Mesothelial cell of epicardium (in vitro differentiated cells): Measurements from ENCODE around the gene PTPRT. TPM values are rescaled to one million over a fixed set of nuclear protein-coding genes. Genes with fewer than 3 reads are reported as not detected.

Experiments used
- DNase-seq, 2 experiments: peaks; one replicate each; pipeline ENCODE4 v3.0.0; 2021; ENCODE audit warnings: low spot score in 2 of 2; ENCODE audit not compliant: unreplicated experiment in 2 of 2
- H3K27ac Mint-ChIP-seq: 2 replicates; pipeline ENCODE4 v1.8.0; 2021; ENCODE audit warnings: mixed read lengths
- H3K27me3 Mint-ChIP-seq: 2 replicates; pipeline ENCODE4 v1.8.0; 2021; ENCODE audit warnings: low read depth, mixed read lengths
- H3K36me3 Mint-ChIP-seq: 2 replicates; pipeline ENCODE4 v1.8.0; 2021; ENCODE audit warnings: mixed read lengths
- H3K4me1 Mint-ChIP-seq: 2 replicates; pipeline ENCODE4 v1.8.0; 2021; ENCODE audit warnings: mixed read lengths
- H3K4me3 Mint-ChIP-seq: 2 replicates; pipeline ENCODE4 v1.8.0; 2021; ENCODE audit warnings: mild to moderate bottlenecking, moderate library complexity, mixed read lengths
- H3K9me3 Mint-ChIP-seq: 2 replicates; pipeline ENCODE4 v1.8.0; 2021; ENCODE audit warnings: mixed read lengths
- total RNA-seq: library from RNA; stranded (reverse); gene quantifications from 3 replicates; pipeline ENCODE4 v1.2.1, GENCODE V29; 2021
- TF ChIP-seq, protein P1 (sequence below): fragments of 200-600 bp; sonication (generic); IDR thresholded peaks from one replicate; pipeline ENCODE4 v1.5.0; 2021; ENCODE audit warnings: antibody characterized with exemption; ENCODE audit not compliant: unreplicated experiment

Gene PTPRT
- total RNA-seq, 1 donor from 2014 or later = 0.80 TPM

DNA sequence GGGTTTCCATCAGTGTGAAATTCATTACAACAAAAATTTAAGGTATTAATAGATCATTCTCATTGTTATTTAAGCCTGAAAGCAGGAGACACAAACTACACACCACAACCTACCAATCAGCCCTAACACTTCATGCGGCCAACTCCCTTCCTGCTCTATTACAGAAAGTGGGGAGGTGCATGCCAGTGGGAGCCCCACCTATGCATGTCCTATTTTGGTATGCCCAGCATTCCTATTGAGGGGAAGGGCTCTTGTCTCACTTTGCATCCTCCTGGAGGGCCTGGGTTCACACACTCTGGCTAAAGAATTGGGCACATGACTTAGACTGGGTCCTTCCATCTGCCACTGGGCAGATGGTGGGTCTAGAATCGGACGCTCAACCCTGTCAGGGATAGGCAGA, 450.0 kb downstream of the PTPRT start:
- peaks cover 2% of the 10 kb centered on the region for H3K27me3 Mint-ChIP-seq
- H3K9me3 Mint-ChIP-seq = peaks cover 27% of the 10 kb centered on the region

DNA sequence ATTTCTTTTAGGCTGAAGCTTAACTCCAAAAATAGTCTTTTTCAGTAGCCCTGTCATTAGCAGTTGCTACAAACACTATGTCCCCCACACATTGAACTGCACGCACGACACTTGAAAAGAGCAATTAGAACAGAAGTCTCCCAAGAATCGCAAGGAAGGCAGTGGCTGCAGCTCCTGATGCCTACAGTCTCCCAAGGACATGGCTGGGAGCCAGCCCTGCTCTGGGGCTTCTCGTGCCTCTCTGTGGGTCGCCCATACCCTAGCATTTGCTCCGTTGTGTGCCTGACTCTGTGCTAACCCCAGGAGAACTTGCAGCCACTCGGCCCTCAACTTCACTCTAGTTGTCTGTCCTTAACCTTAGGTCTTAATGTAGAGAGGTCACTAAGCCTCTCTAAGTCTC, 454.2 kb downstream of the PTPRT start:
- Mint-ChIP-seq H3K4me3 (no peak overlapping the region), H3K4me1 (no peaks in the 10 kb centered on the region), H3K27ac (no peak overlapping the region), H3K36me3 (no peaks in the 10 kb centered on the region), H3K27me3 (peaks cover 2% of the 10 kb centered on the region), H3K9me3 (peaks cover 18% of the 10 kb centered on the region)
- TF ChIP-seq, protein P1, sequence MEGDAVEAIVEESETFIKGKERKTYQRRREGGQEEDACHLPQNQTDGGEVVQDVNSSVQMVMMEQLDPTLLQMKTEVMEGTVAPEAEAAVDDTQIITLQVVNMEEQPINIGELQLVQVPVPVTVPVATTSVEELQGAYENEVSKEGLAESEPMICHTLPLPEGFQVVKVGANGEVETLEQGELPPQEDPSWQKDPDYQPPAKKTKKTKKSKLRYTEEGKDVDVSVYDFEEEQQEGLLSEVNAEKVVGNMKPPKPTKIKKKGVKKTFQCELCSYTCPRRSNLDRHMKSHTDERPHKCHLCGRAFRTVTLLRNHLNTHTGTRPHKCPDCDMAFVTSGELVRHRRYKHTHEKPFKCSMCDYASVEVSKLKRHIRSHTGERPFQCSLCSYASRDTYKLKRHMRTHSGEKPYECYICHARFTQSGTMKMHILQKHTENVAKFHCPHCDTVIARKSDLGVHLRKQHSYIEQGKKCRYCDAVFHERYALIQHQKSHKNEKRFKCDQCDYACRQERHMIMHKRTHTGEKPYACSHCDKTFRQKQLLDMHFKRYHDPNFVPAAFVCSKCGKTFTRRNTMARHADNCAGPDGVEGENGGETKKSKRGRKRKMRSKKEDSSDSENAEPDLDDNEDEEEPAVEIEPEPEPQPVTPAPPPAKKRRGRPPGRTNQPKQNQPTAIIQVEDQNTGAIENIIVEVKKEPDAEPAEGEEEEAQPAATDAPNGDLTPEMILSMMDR = no peak
- no peak for DNase-seq

More for the DNA sequence above, 450.0 kb downstream of the PTPRT start:
- no peak overlapping the region for H3K27ac Mint-ChIP-seq
- TF ChIP-seq, protein P1 = no peak
- DNase-seq = no peak
- H3K4me3 Mint-ChIP-seq = no peak overlapping the region
- no peaks in the 10 kb centered on the region for H3K36me3 Mint-ChIP-seq
- H3K4me1 Mint-ChIP-seq = no peaks in the 10 kb centered on the region

DNA sequence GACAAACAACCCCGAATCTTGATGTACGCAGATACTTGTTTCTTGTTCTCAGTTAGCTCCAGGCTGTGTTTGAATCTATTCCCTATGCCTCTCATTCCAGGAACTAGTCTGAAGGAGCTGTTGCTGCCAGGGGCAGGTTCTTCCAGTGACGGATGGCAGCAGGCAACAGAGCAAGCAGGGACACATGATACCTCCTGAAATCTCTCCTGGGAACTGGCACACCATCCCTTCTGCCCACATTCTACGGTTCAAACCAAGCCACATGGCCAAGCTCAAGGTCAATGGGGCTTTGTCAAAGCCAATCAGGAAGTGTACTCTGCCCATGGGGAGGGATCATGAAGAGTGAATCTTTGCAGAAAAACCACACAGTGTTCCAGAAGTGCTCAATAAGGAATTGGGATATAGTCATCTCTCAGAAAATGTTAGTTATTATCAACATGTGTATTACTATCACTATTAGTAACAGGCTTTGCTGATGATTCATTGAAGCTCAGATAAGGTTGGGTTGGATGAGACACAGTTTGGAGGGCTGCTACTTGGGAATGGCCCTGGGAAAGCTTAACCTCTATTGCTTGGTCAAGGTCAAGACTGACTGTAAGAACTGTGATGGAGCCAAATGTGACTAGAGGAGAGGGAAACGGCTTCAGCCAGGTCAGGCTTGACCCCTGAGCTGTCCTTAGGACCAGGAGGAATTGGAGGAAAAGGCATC, 454.9 kb downstream of the PTPRT start:
- Mint-ChIP-seq H3K36me3 (no peaks in the 10 kb centered on the region), H3K27me3 (peaks cover 2% of the 10 kb centered on the region), H3K27ac (no peak overlapping the region), H3K4me3 (no peak overlapping the region), H3K4me1 (no peaks in the 10 kb centered on the region), H3K9me3 (peaks cover 18% of the 10 kb centered on the region)
- DNase-seq = no peak
- TF ChIP-seq, protein P1 = no peak

DNA sequence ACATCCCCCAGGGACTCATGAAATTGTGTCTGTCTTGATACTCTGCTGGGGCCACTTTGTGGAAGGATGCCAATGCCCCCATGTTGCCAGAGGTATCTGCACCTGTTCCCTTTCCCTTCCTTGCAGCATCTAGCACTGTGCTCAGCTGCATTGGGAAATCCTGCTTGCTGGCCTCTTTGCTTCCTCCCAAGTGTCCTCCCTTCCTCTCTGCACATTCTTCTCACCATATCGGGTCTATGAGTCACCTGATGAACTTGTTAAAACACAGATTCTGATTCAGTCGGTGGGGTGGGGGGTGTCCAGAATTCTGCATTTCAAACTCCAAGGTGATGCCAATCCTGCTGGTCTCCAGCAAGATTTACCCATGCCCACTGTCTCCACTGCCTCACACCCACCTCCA, 467.8 kb downstream of the PTPRT start:
- Mint-ChIP-seq H3K9me3 (peaks cover 5% of the 10 kb centered on the region), H3K27me3 (no peaks in the 10 kb centered on the region), H3K36me3 (no peaks in the 10 kb centered on the region), H3K27ac (no peak overlapping the region), H3K4me1 (no peaks in the 10 kb centered on the region), H3K4me3 (no peak overlapping the region)
- TF ChIP-seq, protein P1 = no peak
- no peak for DNase-seq

DNA sequence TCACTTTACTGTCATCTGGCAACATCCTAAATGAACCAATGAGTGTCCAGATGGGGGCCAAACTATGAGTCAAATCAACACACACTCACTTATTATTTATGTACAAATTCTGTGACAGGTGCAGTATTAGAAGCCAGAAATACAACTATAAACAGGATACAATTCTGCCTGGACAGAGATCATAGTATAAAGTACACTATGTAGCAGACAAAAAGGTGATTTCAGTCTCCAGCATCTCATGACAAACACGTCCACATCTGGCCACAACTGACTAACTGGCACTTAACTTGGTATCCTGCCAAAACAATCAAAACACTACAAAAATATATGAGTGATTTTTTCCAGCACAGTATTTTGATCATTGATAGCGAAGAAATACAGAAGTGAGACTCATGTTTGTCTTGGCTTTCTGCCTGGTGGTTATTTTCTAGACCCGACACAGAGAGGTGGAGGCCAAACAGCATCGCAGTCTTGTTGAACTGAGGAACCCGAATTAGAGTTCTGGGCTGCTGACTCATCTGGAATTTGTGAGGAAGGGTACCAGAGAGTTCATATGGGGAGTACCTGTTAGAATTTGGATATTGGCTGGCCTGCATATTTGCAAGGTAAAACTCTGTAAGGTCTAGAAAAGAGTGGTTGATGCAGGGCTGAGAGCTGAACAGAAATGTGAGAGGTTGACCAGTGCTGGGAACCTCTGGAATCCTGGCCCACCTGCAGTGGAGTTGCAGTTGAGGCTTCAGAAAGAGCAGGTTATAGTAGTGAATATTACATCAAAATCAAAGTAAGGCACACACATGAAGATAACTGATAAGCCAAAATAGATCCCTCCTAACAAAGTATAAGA, 475.2 kb downstream of the PTPRT start:
- Mint-ChIP-seq H3K27me3 (no peaks in the 10 kb centered on the region), H3K27ac (no peak overlapping the region), H3K9me3 (peaks cover 50% of the 10 kb centered on the region), H3K4me1 (no peaks in the 10 kb centered on the region), H3K36me3 (no peaks in the 10 kb centered on the region), H3K4me3 (no peak overlapping the region)
- no peak for DNase-seq
- TF ChIP-seq, protein P1 = no peak
